ENCODE results near the gene COL4A1.

The COL4A1 gene

DNA sequence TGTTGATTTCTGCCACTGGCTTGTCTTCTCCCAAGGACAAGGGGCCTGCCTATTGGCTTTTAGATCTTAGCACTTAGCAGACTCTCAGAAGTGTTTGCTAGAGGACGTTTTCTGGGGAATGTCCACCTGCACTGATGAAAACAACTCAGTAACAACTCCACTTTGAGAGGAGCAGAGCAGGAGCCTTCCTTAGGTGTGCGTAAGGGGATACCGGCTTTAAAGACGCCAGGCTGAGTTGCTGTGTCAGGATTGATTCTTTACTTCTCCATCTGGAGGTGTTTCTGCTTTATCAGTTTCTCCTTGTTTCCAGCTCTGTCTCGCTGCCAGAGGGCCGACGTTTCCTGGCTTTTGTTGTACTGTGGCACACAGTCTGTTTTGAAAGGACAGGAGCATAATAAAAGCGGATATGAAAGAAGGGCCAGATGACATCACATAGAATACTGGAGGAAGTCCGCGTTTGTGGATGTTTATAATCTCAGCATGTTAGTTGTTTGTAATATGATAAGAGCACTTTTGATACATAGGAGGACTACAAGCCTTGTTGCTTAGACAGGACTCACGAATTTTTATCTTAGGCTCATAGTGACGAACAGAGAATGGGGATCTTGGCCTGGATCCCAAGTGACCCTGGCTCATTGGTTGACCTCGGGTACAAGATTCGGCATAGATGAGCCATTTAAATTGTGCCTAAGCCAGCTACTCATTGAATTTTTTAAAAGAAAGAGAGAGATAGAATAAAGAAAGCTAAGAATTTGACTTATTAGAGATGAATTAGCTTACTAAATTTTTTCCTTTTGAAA is 34.7 kb upstream of the COL4A1 start:
- Histone ChIP-seq H3K4me1 (ENCODE audit: control insufficient read depth, insufficient read depth, low read length) (peaks cover 40% of the 10 kb centered on the region), H3K4me3 (ENCODE audit: insufficient read depth, low read depth, low read length) (no peak overlapping the region), H3K36me3 (ENCODE audit: control insufficient read depth, insufficient read depth, low read length) (no peaks in the 10 kb centered on the region), H3K27me3 (ENCODE audit: control insufficient read depth, insufficient read depth, low read length, poor library complexity, severe bottlenecking) (no peaks in the 10 kb centered on the region), H3K27ac (ENCODE audit: insufficient read depth, low read depth, low read length, poor library complexity, severe bottlenecking) (no peak overlapping the region), H3K9me3 (ENCODE audit: control insufficient read depth, low read length) (no peaks in the 10 kb centered on the region)
- WGBS, 2 experiments: 91 to 93% methylated on average over 14 of the region's 14 CpGs

DNA sequence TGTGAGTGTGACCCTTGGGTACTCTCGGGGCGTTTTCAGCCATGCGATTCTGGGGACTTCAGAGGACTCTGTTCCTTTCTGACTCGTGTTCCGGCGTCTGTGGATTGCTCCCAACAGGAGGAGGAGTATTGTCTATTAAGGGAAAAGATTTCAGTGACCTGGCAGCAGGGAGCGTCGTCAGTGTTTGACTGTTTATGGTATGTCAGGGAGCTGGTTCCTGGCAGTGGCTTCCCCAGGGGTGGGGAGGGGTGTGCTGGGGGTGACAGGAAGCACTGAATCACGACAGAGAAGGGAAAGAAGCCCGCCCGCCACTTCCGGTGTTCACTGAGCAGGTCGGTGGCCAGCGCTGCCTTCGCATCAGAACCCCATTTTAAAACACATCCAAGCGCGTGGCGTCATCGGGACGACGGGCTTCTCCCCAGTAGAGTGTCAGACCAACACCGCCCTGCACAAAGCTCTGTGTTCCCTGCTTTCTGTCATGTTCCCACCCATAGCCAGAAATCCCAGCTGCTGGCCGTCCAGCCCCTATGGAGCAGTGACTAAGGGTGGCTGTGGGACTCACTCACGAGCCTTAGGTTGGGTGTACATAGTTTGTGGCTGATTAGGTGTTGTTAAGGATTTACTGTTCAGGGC is 34.0 kb upstream of the COL4A1 start:
- Histone ChIP-seq H3K27ac (ENCODE audit: insufficient read depth, low read depth, low read length, poor library complexity, severe bottlenecking) (no peak overlapping the region), H3K4me3 (ENCODE audit: insufficient read depth, low read depth, low read length) (no peak overlapping the region), H3K36me3 (ENCODE audit: control insufficient read depth, insufficient read depth, low read length) (no peaks in the 10 kb centered on the region), H3K4me1 (ENCODE audit: control insufficient read depth, insufficient read depth, low read length) (peaks cover 45% of the 10 kb centered on the region), H3K27me3 (ENCODE audit: control insufficient read depth, insufficient read depth, low read length, poor library complexity, severe bottlenecking) (no peaks in the 10 kb centered on the region), H3K9me3 (ENCODE audit: control insufficient read depth, low read length) (no peaks in the 10 kb centered on the region)
- WGBS, 2 experiments: 83 to 84% methylated on average over 24 of the region's 24 CpGs

DNA sequence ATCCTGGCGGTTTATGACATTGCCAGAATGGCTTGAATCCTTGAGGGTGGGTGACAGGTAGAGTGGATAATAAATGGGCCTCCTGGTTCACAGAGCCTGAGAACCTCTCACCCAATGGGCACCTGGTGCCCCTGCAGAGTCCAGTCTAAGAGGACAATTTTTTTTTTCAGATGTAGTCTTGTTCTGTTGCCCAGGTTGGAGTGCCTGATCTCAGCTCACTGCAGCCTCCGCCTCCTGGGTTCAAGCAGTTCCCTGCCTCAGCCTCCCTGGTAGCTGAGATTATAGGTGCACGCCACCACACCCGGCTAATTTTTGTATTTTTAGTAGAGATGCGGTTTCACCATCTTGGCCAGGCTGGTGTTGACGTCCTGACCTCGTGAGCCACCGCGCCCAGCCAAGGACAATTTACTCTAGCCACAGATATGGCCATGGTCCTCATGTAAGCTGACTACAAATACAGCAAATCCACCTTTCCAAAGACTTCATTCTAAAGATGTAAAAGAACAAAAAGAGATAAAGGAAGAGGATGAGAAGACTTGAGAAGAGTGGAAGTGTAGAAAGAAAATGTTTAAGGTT is 33.1 kb upstream of the COL4A1 start:
- Histone ChIP-seq H3K9me3 (ENCODE audit: control insufficient read depth, low read length) (no peaks in the 10 kb centered on the region), H3K27me3 (ENCODE audit: control insufficient read depth, insufficient read depth, low read length, poor library complexity, severe bottlenecking) (no peaks in the 10 kb centered on the region), H3K4me3 (ENCODE audit: insufficient read depth, low read depth, low read length) (no peak overlapping the region), H3K4me1 (ENCODE audit: control insufficient read depth, insufficient read depth, low read length) (peaks cover 45% of the 10 kb centered on the region), H3K27ac (ENCODE audit: insufficient read depth, low read depth, low read length, poor library complexity, severe bottlenecking) (no peak overlapping the region), H3K36me3 (ENCODE audit: control insufficient read depth, insufficient read depth, low read length) (no peaks in the 10 kb centered on the region)
- 86 to 98% methylated on average over 8 to 9 of the region's 9 CpGs for WGBS, 2 experiments

DNA sequence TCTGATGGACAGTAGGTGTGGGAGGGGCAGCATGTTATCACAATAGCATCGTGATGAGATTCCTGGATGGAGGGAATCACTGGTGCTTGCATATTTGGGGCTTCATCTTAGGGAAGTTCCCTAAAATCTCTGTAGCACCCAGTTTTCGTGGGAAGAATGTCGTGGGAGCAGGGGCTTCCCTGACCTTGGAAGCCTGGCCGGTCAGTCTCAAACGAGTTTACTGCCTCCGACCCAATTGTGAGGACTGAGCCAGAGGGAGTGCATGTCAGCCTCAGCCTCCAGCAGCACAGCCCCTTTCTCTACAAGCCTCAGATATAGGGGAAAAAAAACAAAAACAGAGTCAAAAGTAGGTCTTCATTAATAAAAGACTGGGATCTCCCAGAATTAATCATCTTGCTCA is 32.3 kb upstream of the COL4A1 start:
- H3K27me3 ChIP-seq (ENCODE audit: control insufficient read depth, insufficient read depth, low read length, poor library complexity, severe bottlenecking): no peaks in the 10 kb centered on the region
- no peak overlapping the region for H3K27ac ChIP-seq (ENCODE audit: insufficient read depth, low read depth, low read length, poor library complexity, severe bottlenecking)
- 87 to 88% methylated on average over 6 of the region's 6 CpGs for WGBS, 2 experiments
- H3K36me3 ChIP-seq (ENCODE audit: control insufficient read depth, insufficient read depth, low read length): no peaks in the 10 kb centered on the region
- H3K4me1 ChIP-seq (ENCODE audit: control insufficient read depth, insufficient read depth, low read length): peaks cover 45% of the 10 kb centered on the region
- H3K9me3 ChIP-seq (ENCODE audit: control insufficient read depth, low read length): no peaks in the 10 kb centered on the region
- H3K4me3 ChIP-seq (ENCODE audit: insufficient read depth, low read depth, low read length): no peak overlapping the region

DNA sequence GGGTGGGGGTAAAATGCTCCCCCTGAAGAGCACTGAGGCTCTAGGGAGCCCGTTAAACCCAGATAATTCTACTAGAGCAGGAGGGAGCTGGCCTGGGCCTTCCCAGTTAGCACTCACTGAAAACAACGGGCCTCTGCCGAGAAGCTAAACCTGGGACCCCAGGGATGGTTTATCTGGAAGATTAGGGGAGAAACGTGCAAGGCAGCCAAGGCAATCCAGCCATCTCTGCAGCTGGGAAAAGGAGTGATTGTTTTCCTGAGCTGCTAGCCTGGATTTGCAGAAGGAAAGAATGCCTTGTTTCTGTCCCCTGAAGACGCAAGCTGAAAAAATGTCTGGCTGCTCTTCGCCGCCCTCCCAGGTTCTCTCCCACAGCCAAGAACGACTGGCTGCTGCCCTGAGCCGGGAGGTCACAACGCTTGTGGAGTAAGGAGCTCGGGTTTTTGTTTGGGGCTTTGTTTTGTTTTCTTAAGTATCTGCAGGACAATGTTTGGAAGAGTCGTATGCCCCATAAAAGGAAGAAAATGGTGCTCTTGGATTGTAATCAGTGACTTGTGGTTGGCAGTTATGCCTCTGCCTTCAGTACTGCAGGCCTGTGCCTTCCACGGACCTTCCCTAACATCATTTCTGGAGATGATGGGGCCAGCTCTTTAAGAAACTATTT is 31.6 kb upstream of the COL4A1 start:
- peak overlapping the region; percentile 89 for H3K27ac ChIP-seq (ENCODE audit: insufficient read depth, low read depth, low read length, poor library complexity, severe bottlenecking)
- no peak overlapping the region for H3K4me3 ChIP-seq (ENCODE audit: insufficient read depth, low read depth, low read length)
- H3K9me3 ChIP-seq (ENCODE audit: control insufficient read depth, low read length): no peaks in the 10 kb centered on the region
- H3K27me3 ChIP-seq (ENCODE audit: control insufficient read depth, insufficient read depth, low read length, poor library complexity, severe bottlenecking): no peaks in the 10 kb centered on the region
- H3K36me3 ChIP-seq (ENCODE audit: control insufficient read depth, insufficient read depth, low read length): no peaks in the 10 kb centered on the region
- H3K4me1 ChIP-seq (ENCODE audit: control insufficient read depth, insufficient read depth, low read length): peaks cover 45% of the 10 kb centered on the region
- 32 to 33% methylated on average over 13 of the region's 13 CpGs for WGBS, 2 experiments

DNA sequence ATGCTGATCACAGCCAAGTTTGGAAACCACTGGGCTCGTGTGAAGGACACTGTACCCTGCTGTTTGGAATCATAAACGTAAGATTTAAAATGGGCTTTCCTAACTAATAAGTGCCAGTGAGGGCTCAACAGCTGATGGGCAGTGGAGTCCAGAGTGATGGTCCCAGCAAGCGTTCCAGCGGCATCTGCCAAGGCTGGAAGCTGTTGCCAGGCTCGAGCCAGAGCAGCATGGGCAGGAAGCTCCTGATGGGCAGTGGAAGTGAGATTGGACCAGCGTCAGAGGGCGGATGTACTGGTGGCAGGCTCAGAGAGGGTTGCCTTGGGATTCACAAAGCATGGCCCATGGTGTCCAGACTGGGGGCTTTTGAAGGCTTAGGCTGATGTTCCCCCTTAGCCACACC is 30.3 kb upstream of the COL4A1 start:
- Histone ChIP-seq H3K4me3 (ENCODE audit: insufficient read depth, low read depth, low read length) (no peak overlapping the region), H3K27ac (ENCODE audit: insufficient read depth, low read depth, low read length, poor library complexity, severe bottlenecking) (no peak overlapping the region), H3K4me1 (ENCODE audit: control insufficient read depth, insufficient read depth, low read length) (peaks cover 42% of the 10 kb centered on the region), H3K36me3 (ENCODE audit: control insufficient read depth, insufficient read depth, low read length) (peaks cover 2% of the 10 kb centered on the region), H3K9me3 (ENCODE audit: control insufficient read depth, low read length) (no peaks in the 10 kb centered on the region), H3K27me3 (ENCODE audit: control insufficient read depth, insufficient read depth, low read length, poor library complexity, severe bottlenecking) (no peaks in the 10 kb centered on the region)
- 95 to 96% methylated on average over 7 of the region's 7 CpGs for WGBS, 2 experiments

DNA sequence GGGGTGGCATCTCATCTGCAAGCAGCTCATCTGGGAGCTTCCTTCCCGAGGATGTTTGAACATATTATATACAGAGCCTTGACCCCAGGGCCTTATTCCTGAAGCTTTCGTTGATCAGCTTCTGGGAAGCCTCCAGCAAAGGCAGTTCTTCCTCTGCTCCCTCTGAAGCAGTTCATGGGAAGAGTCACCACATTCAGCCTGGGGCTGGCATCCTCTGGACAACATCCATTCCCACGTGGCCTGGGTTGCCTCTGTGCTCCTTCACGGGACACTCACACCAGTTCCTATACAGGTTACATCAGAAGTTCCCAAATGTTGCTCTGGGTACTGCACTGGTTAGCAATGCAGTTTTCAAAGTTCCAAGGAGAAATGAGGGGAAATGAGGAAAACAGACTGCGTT is 29.7 kb upstream of the COL4A1 start:
- H3K9me3 ChIP-seq (ENCODE audit: control insufficient read depth, low read length): no peaks in the 10 kb centered on the region
- H3K36me3 ChIP-seq (ENCODE audit: control insufficient read depth, insufficient read depth, low read length): peaks cover 4% of the 10 kb centered on the region
- 93 to 95% methylated on average over 5 of the region's 5 CpGs for WGBS, 2 experiments
- no peak overlapping the region for H3K4me3 ChIP-seq (ENCODE audit: insufficient read depth, low read depth, low read length)
- no peaks in the 10 kb centered on the region for H3K27me3 ChIP-seq (ENCODE audit: control insufficient read depth, insufficient read depth, low read length, poor library complexity, severe bottlenecking)
- no peak overlapping the region for H3K27ac ChIP-seq (ENCODE audit: insufficient read depth, low read depth, low read length, poor library complexity, severe bottlenecking)
- peaks cover 38% of the 10 kb centered on the region for H3K4me1 ChIP-seq (ENCODE audit: control insufficient read depth, insufficient read depth, low read length)

DNA sequence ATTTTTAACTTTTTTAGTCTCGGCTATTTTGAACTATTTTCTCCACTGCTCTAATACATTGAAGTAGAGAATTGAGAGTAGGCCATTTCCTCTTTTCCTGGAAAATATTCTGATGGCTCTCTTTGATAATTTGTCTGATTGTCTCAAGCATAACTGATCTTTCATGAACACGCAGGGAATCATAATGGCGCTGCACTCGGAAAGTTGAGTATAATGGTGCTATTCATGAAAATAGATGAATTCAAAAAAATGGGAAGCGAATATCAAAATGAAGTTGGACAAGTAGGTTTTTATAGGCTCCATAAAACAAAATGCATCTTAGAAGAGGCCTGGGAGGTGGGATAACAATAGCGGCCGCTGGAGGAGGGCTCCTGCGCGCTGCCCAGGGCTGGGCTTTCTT is 29.2 kb upstream of the COL4A1 start:
- no peak overlapping the region for H3K4me3 ChIP-seq (ENCODE audit: insufficient read depth, low read depth, low read length)
- H3K27me3 ChIP-seq (ENCODE audit: control insufficient read depth, insufficient read depth, low read length, poor library complexity, severe bottlenecking): no peaks in the 10 kb centered on the region
- WGBS, 2 experiments: 95% methylated on average over 8 to 9 of the region's 9 CpGs
- H3K9me3 ChIP-seq (ENCODE audit: control insufficient read depth, low read length): no peaks in the 10 kb centered on the region
- no peak overlapping the region for H3K27ac ChIP-seq (ENCODE audit: insufficient read depth, low read depth, low read length, poor library complexity, severe bottlenecking)
- peaks cover 38% of the 10 kb centered on the region for H3K4me1 ChIP-seq (ENCODE audit: control insufficient read depth, insufficient read depth, low read length)
- peaks cover 4% of the 10 kb centered on the region for H3K36me3 ChIP-seq (ENCODE audit: control insufficient read depth, insufficient read depth, low read length)

DNA sequence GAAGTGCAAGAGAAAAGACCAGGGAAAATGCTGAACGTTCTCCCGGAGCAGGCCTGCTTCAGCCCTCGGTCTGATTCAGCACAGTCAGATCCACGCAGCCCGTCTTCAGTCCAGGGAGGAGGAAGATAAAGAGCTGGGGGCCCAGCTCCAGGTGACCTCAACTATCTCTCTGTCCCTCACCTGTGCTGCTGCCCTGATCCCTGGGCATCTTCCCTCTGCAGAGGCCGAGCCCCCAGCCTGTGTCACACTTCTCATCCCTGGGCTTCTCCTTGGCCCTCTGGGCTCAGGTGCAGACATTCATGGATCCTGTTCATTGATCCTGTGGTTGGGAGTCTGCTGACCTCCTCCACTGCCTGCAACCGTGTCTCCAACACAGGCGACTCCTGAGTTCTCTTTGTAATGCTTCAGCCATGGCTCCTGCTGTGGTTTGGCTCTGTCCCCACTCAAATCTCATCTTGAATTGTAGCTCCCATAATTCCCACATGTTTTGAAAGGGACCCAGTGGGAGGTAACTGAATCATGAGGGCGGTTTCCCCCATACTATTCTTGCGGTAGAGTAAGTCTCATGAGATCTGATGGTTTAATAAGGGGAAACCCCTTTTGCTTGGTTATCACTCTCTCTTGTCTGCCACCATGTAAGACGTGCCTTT is 28.0 kb upstream of the COL4A1 start:
- no peak overlapping the region for H3K4me3 ChIP-seq (ENCODE audit: insufficient read depth, low read depth, low read length)
- peaks cover 37% of the 10 kb centered on the region for H3K4me1 ChIP-seq (ENCODE audit: control insufficient read depth, insufficient read depth, low read length)
- peaks cover 4% of the 10 kb centered on the region for H3K36me3 ChIP-seq (ENCODE audit: control insufficient read depth, insufficient read depth, low read length)
- WGBS, 2 experiments: 87 to 90% methylated on average over 11 of the region's 11 CpGs
- no peak overlapping the region for H3K27ac ChIP-seq (ENCODE audit: insufficient read depth, low read depth, low read length, poor library complexity, severe bottlenecking)
- no peaks in the 10 kb centered on the region for H3K9me3 ChIP-seq (ENCODE audit: control insufficient read depth, low read length)
- H3K27me3 ChIP-seq (ENCODE audit: control insufficient read depth, insufficient read depth, low read length, poor library complexity, severe bottlenecking): no peaks in the 10 kb centered on the region

DNA sequence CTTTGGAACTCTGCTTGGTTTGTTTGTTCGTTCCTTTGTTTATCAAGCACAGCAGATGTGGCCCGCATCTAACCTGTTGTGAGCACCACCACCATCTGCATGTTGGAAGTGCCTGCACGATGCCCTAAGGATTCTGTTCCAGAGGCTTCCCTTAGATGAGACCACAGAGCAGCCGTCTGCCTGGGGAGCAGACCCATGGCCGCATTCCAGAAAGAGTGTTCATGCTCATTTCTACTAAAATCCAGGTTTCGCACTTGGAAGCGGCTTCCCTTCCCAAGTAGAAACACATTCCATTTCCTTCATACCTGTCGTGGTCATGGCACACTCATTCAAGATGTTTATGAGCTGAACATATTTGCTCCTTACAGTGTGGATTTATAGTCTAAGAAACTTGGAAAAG is 27.3 kb upstream of the COL4A1 start:
- Histone ChIP-seq H3K27me3 (ENCODE audit: control insufficient read depth, insufficient read depth, low read length, poor library complexity, severe bottlenecking) (no peaks in the 10 kb centered on the region), H3K4me3 (ENCODE audit: insufficient read depth, low read depth, low read length) (no peak overlapping the region), H3K9me3 (ENCODE audit: control insufficient read depth, low read length) (no peaks in the 10 kb centered on the region), H3K27ac (ENCODE audit: insufficient read depth, low read depth, low read length, poor library complexity, severe bottlenecking) (no peak overlapping the region), H3K4me1 (ENCODE audit: control insufficient read depth, insufficient read depth, low read length) (peaks cover 42% of the 10 kb centered on the region), H3K36me3 (ENCODE audit: control insufficient read depth, insufficient read depth, low read length) (peaks cover 4% of the 10 kb centered on the region)
- WGBS, 2 experiments: 97% methylated on average over 8 of the region's 8 CpGs

All from ectodermal cell (in vitro differentiated cells).